Thoracic aorta (tissue), 2 donors: ENCODE measurements around the gene PRR15L. TPM values are rescaled to one million over a fixed set of nuclear protein-coding genes. Genes with fewer than 3 reads are reported as not detected.

ENCODE experiments used
- ATAC-seq: fragments of 150-250 bp; one replicate; pipeline ENCODE4 v1.8.0; 2017; ENCODE audit warnings: low read depth; ENCODE audit not compliant: insufficient number of reproducible peaks, low FRiP score
- DNase-seq: peaks from one replicate; pipeline ENCODE4 v3.0.0-alpha.2; 2020; ENCODE audit warnings: low spot score
- H3K27ac ChIP-seq, 2 donors: fragments of 200-600 bp; sonication (generic); 1 replicate in 1 of 2; 2 replicates in 1 of 2; pipeline ENCODE4 v1.5.1; 2016; ENCODE audit warnings: mild to moderate bottlenecking in 2 of 2, moderate library complexity in 2 of 2
- H3K27me3 ChIP-seq: fragments of 200-600 bp; sonication (generic); replicated peaks from 2 replicates; pipeline ENCODE4 v1.6.0; 2016; ENCODE audit warnings: mild to moderate bottlenecking; ENCODE audit not compliant: insufficient read depth
- H3K36me3 ChIP-seq: fragments of 200-600 bp; sonication (generic); one replicate; pipeline ENCODE4 v1.5.1; 2016
- H3K4me1 ChIP-seq, 2 donors: fragments of 200-600 bp; sonication (generic); 1 replicate in 1 of 2; 2 replicates in 1 of 2; pipeline versions ENCODE4 v1.5.1 to v1.6.0; 2016; ENCODE audit warnings: low read depth in 2 of 2, mild to moderate bottlenecking in 1 of 2; ENCODE audit not compliant: control insufficient read depth in 1 of 2
- H3K4me3 ChIP-seq: fragments of 200-600 bp; sonication (generic); 2 replicates; pipeline ENCODE4 v1.5.1; 2016; ENCODE audit warnings: mild to moderate bottlenecking
- H3K9me3 ChIP-seq: fragments of 200-600 bp; sonication (generic); 2 replicates; pipeline ENCODE4 v1.5.1; 2016
- CTCF ChIP-seq: fragments of 200-600 bp; sonication (generic); IDR thresholded peaks from one replicate; pipeline ENCODE4 v1.5.1; 2019; ENCODE audit warnings: antibody characterized with exemption
- total RNA-seq, 2 donors: library from RNA; depleted of rRNA; stranded (reverse); fragments of >200 nt; gene quantifications; one replicate each; pipeline versions ENCODE4 v1.1.0 to v1.2.3, GENCODE V29; 2016

Gene PRR15L
- total RNA-seq, 2 donors from 2014 or later, result 1.4 TPM; not detected in 1

- H3K27me3 ChIP-seq, result no peaks in the 10 kb centered on the region
- DNase-seq, result no peak
- no peaks in the 10 kb centered on the region for H3K36me3 ChIP-seq
- H3K27ac ChIP-seq, result no peak overlapping the region
- H3K4me1 ChIP-seq, result peaks cover 3 to 24% of the 10 kb centered on the region in 2 donors
- no peaks in the 10 kb centered on the region for H3K9me3 ChIP-seq
- no peak for TF ChIP-seq CTCF
- H3K4me3 ChIP-seq, result no peak overlapping the region
- ATAC-seq, result no peak
Observed at GRCh38 chr17:47952171-47953021, 5.3 kb downstream of the PRR15L start.

- Histone ChIP-seq H3K9me3 (no peaks in the 10 kb centered on the region), H3K36me3 (no peaks in the 10 kb centered on the region), H3K4me1 (peaks cover 5 to 20% of the 10 kb centered on the region in 2 donors), H3K27me3 (no peaks in the 10 kb centered on the region), H3K27ac (no peak overlapping the region), H3K4me3 (no peak overlapping the region)
- ATAC-seq, result no peak
- DNase-seq, result no peak
- no peak for TF ChIP-seq CTCF
Observed at GRCh38 chr17:47950448-47950847, 7.2 kb downstream of the PRR15L start.

GRCh38 chr17:47949946-47950345, 7.7 kb downstream of the PRR15L start:
- no peak for ATAC-seq
- H3K27ac ChIP-seq, result no peak overlapping the region
- TF ChIP-seq CTCF, result no peak

GRCh38 chr17:47949197-47949759, 8.4 kb downstream of the PRR15L start:
- ATAC-seq, result peak; percentile 39
- Histone ChIP-seq H3K4me1 (peaks cover 8 to 25% of the 10 kb centered on the region in 2 donors), H3K9me3 (no peaks in the 10 kb centered on the region), H3K27me3 (no peaks in the 10 kb centered on the region), H3K27ac (peak overlapping the region; percentile 60), H3K4me3 (peak overlapping the region; percentile 72), H3K36me3 (no peaks in the 10 kb centered on the region)
- DNase-seq, result peak; percentile 23
- peak; percentile 82 for TF ChIP-seq CTCF

More at GRCh38 chr17:47949946-47950345, 7.7 kb downstream of the PRR15L start:
- no peaks in the 10 kb centered on the region for H3K27me3 ChIP-seq
- no peaks in the 10 kb centered on the region for H3K36me3 ChIP-seq
- H3K4me3 ChIP-seq, result no peak overlapping the region
- no peaks in the 10 kb centered on the region for H3K9me3 ChIP-seq
- peaks cover 8 to 20% of the 10 kb centered on the region in 2 donors for H3K4me1 ChIP-seq
- DNase-seq, result no peak

- peaks cover 8 to 25% of the 10 kb centered on the region in 2 donors for H3K4me1 ChIP-seq
- no peak for ATAC-seq
- no peak for DNase-seq
- H3K36me3 ChIP-seq, result no peaks in the 10 kb centered on the region
- no peak overlapping the region for H3K27ac ChIP-seq
- TF ChIP-seq CTCF, result no peak
- H3K27me3 ChIP-seq, result no peaks in the 10 kb centered on the region
- no peak overlapping the region for H3K4me3 ChIP-seq
- H3K9me3 ChIP-seq, result no peaks in the 10 kb centered on the region
Observed at GRCh38 chr17:47948706-47949196, 8.9 kb downstream of the PRR15L start.
